SK-N-SH (cell line): ENCODE data around the gene DYRK3. TPM values are rescaled to one million over a fixed set of nuclear protein-coding genes. Genes with fewer than 3 reads are reported as not detected.

ENCODE experiments used
- CTCF ChIA-PET: fragments of 300-600, 350-600 bp; formaldehyde crosslinking; extraction: SDS; loops from one replicate; lab custom pipeline; 2021; lab: Yijun Ruan, JAX
- POLR2A ChIA-PET: fragments of 350-600 bp; sonication (Branson Sonifier 250); formaldehyde crosslinking; extraction: SDS; loops from one replicate; lab custom pipeline; 2020; ENCODE audit warnings: antibody characterized with exemption, inconsistent platforms; lab: Yijun Ruan, JAX
- DNase-seq: peaks from one replicate; pipeline ENCODE4 v3.0.0; 2012
- H2AFZ ChIP-seq: fragments of 200-600 bp; sonication (generic); 2 replicates; pipeline ENCODE4 v1.8.1; 2016; ENCODE audit warnings: antibody characterized with exemption, mild to moderate bottlenecking, low read depth
- H3F3A ChIP-seq: fragments of 200-600 bp; sonication (generic); replicated peaks from 2 replicates; pipeline ENCODE3; 2016; ENCODE audit warnings: antibody characterized with exemption, mild to moderate bottlenecking; ENCODE audit not compliant: insufficient read depth
- H3K27ac ChIP-seq, 2 experiments: fragments of 200-500 bp in 1 of 2; fragments of 200-600 bp in 1 of 2; sonication (Bioruptor generic) in 1 of 2; sonication (generic), shearing (Covaris generic) in 1 of 2; 2 replicates each; pipeline versions ENCODE4 v1.5.1 to v1.6.1; 2014 to 2016; ENCODE audit warnings: low read depth in 2 of 2, inconsistent platforms in 1 of 2, low read length in 1 of 2, mild to moderate bottlenecking in 1 of 2, mixed read lengths in 1 of 2
- H3K27me3 ChIP-seq: fragments of 200-600 bp; sonication (generic), shearing (Covaris generic); 2 replicates; pipeline ENCODE4 v1.6.1; 2016; ENCODE audit warnings: mixed run types; ENCODE audit not compliant: insufficient read depth
- H3K36me3 ChIP-seq, 2 experiments: fragments of 200-500 bp in 1 of 2; fragments of 200-600 bp in 1 of 2; sonication (Bioruptor generic) in 1 of 2; sonication (generic) in 1 of 2; replicated peaks in 1 of 2; 2 replicates each; pipeline versions ENCODE3 to v1.5.1; 2014 to 2016; ENCODE audit warnings: low read length in 1 of 2, mild to moderate bottlenecking in 1 of 2; ENCODE audit not compliant: insufficient read depth in 2 of 2, control insufficient read depth in 1 of 2
- H3K4me1 ChIP-seq, 2 experiments: fragments of 200-500 bp in 1 of 2; fragments of 200-600 bp in 1 of 2; sonication (Bioruptor generic) in 1 of 2; sonication (generic), shearing (Covaris generic) in 1 of 2; 2 replicates each; pipeline versions ENCODE4 v1.5.1 to v1.6.1; 2014 to 2016; ENCODE audit warnings: low read depth in 1 of 2, low read length in 1 of 2, mixed run types in 1 of 2; ENCODE audit not compliant: insufficient read depth in 2 of 2, control insufficient read depth in 1 of 2
- H3K4me2 ChIP-seq: fragments of 200-600 bp; sonication (generic), shearing (Covaris generic); 2 replicates; pipeline ENCODE4 v1.6.1; 2017; ENCODE audit warnings: mixed run types
- H3K4me3 ChIP-seq, 2 experiments: fragments of 200-500 bp in 1 of 2; fragments of 200-600 bp in 1 of 2; sonication (Bioruptor generic) in 1 of 2; sonication (generic), shearing (Covaris generic) in 1 of 2; 2 replicates each; pipeline versions ENCODE4 v1.5.1 to v1.8.1; 2014 to 2016; ENCODE audit warnings: low read depth in 2 of 2, inconsistent platforms in 1 of 2, low read length in 1 of 2, mild to moderate bottlenecking in 1 of 2, mixed read lengths in 1 of 2, moderate library complexity in 1 of 2
- H3K79me2 ChIP-seq: fragments of 200-600 bp; sonication (generic); 2 replicates; pipeline ENCODE4 v1.8.1; 2017; ENCODE audit warnings: mild to moderate bottlenecking; ENCODE audit not compliant: insufficient read depth
- H3K9ac ChIP-seq: fragments of 200-600 bp; sonication (generic); 2 replicates; pipeline ENCODE4 v1.6.1; 2017; ENCODE audit warnings: mixed run types
- H3K9me2 ChIP-seq: fragments of 200-600 bp; sonication (generic); 2 replicates; pipeline ENCODE4 v1.6.1; 2017; ENCODE audit warnings: mixed run types
- H3K9me3 ChIP-seq: fragments of 200-600 bp; sonication (generic); 2 replicates; pipeline ENCODE4 v1.6.1; 2017; ENCODE audit warnings: mixed run types, mild to moderate bottlenecking, moderate library complexity
- H4K20me1 ChIP-seq: fragments of 200-600 bp; sonication (generic); 2 replicates; pipeline ENCODE4 v1.6.1; 2017; ENCODE audit warnings: mild to moderate bottlenecking, mixed run types; ENCODE audit not compliant: insufficient read depth
- CHD2 ChIP-seq: fragments of 150-350 bp; IDR thresholded peaks from 2 replicates; pipeline ENCODE4 v1.6.1; 2018; ENCODE audit warnings: low read length; ENCODE audit not compliant: partially characterized antibody
- GATA2 ChIP-seq: sonication (generic); formaldehyde crosslinking; IDR thresholded peaks from 2 replicates; pipeline ENCODE4 v1.5.0; 2020; ENCODE audit warnings: mild to moderate bottlenecking, missing genetic modification reagents
- NFIC ChIP-seq: IDR thresholded peaks from 2 replicates; pipeline ENCODE4 v1.4.0; 2012; ENCODE audit warnings: borderline replicate concordance
- POLR2AphosphoS5 ChIP-seq: IDR thresholded peaks from 2 replicates; pipeline ENCODE4 v1.6.1; 2012; ENCODE audit warnings: low read depth, low read length
- RXRA ChIP-seq: IDR thresholded peaks from 2 replicates; pipeline ENCODE4 v1.4.0; 2012; ENCODE audit warnings: low read depth, mild to moderate bottlenecking, borderline replicate concordance
- SMC3 ChIP-seq: IDR thresholded peaks from 2 replicates; pipeline ENCODE4 v1.6.1; 2012; ENCODE audit warnings: low read depth, low read length, improper control_type of control experiment
- WGBS: methylation state at CpG from one replicate; pipeline ENCODE4 v1.1.6; 2017; ENCODE audit warnings: low lambda C conversion rate; 5-methylcytosine and 5-hydroxymethylcytosine counted together
- polyA plus RNA-seq, 3 experiments: library from polyadenylated mRNA; depleted of rRNA; stranded (reverse); fragments of >200 nt; gene quantifications; 2 replicates each; pipeline ENCODE4 v1.2.3, GENCODE V29; 2012
- TF ChIP-seq, protein P1 (sequence below): IDR thresholded peaks from 2 replicates; pipeline ENCODE4; 2012
- TF ChIP-seq, protein P2 (sequence below): fragments of 150-350 bp; IDR thresholded peaks from 2 replicates; pipeline ENCODE4 v1.6.1; 2017; ENCODE audit warnings: antibody characterized with exemption, low read length, low read depth, borderline replicate concordance

Gene DYRK3
- polyA plus RNA-seq, 1 of the 3 experiments (the other 2 are of a cell fraction) = 3.6 TPM

DNA sequence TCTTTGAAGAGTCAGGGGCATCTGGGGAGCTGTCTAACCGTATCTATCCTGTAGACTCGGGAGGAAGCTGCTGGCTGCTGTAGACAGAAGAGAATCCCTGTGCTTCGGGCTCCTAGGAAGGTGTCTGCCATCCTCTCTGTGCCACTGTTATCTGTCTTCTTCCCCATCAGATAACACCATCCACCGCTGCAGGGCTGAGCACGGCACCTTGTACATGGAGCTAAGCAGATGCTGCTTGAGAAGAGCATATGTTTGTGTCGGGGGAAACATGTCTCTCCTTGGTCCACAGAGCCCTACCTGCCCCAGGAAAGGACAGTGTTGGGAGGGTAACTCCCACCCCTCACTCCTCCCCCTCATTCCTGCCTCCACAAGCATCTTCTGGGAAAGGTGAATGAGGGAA lies 48.0 kb downstream of the DYRK3 start:
- POLR2A ChIA-PET = no interaction called here
- Histone ChIP-seq H3K27me3 (peaks cover 4% of the 10 kb centered on the region; the same call in 1 of the 2 replicates), H3K36me3 (no peaks in the 10 kb centered on the region), H3F3A (peaks cover 7% of the 10 kb centered on the region), H2AFZ (no peak overlapping the region), H3K4me1 (peaks cover 19 to 31% of the 10 kb centered on the region in 2 experiments), H3K79me2 (peaks cover 28% of the 10 kb centered on the region), H3K4me2 (no peak overlapping the region), H3K9me2 (no peaks in the 10 kb centered on the region)
- no peak for DNase-seq
- WGBS = 62% methylated on average over 3 of the region's 6 CpGs
- TF ChIP-seq NFIC = no peak
- TF ChIP-seq SMC3 = no peak
- TF ChIP-seq RXRA = no peak
- TF ChIP-seq GATA2 (CRISPR knock-in tag) = peak; percentile 64
- TF ChIP-seq, all 33 proteins: peak for 1
- no peak overlapping the region for H3K4me3 ChIP-seq
- peaks cover 24% of the 10 kb centered on the region for H4K20me1 ChIP-seq
- no peaks in the 10 kb centered on the region for H3K9me3 ChIP-seq
- H3K27ac ChIP-seq = no peak overlapping the region
- CTCF ChIA-PET = interaction anchor here (0.6 to 3.1 kb wide), 8 partner anchors 11 to 229 kb away, joined by 3 to 25 read pairs (median 4); partner anchors contain the start of gene DYRK3
- H3K9ac ChIP-seq = no peak overlapping the region

DNA sequence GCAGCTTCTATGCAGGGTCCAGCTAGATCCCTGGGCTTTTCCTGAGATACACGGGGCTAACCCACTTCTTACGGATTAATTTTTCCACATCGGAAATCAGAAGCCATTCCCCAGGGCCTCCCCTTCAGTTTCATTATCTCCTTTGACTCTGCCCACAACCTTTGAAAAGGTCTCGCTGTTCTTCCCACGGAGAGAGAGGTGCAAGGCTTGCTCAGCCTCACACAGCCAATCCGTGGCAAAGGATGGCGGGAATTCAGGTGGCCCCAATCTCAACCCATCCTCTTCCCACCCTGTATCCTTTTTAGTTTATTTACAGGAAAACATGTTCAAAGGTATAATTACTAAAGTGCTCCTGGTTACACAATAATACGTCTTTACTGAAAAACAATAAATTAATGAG lies 48.7 kb downstream of the DYRK3 start:
- H3K27me3 ChIP-seq = peaks cover 4% of the 10 kb centered on the region; the same call in 1 of the 2 replicates
- ChIA-PET POLR2A (interaction anchor here (1.6 kb wide), 1 partner anchor 71 kb away, joined by 4 read pairs; the partner anchor contains the start of gene EIF2D), CTCF (interaction anchor here (0.6 to 3.1 kb wide), 7 partner anchors 21 to 229 kb away, joined by 3 to 25 read pairs (median 4); partner anchors contain the start of gene DYRK3)
- H2AFZ ChIP-seq = peak overlapping the region; percentile 69; the same call in 1 of the 2 replicates
- no peak for DNase-seq
- peak overlapping the region; percentile 93 for H3K4me2 ChIP-seq
- H3K4me3 ChIP-seq = peak overlapping the region; percentile 55 to 64
- H3K27ac ChIP-seq = no peak overlapping the region
- H3K4me1 ChIP-seq = peaks cover 24 to 31% of the 10 kb centered on the region in 2 experiments
- H3F3A ChIP-seq = peaks cover 7% of the 10 kb centered on the region
- H3K79me2 ChIP-seq = peaks cover 35% of the 10 kb centered on the region
- WGBS = 58% methylated on average over 8 of the region's 8 CpGs
- no peak overlapping the region for H3K9ac ChIP-seq
- TF ChIP-seq, protein P1, sequence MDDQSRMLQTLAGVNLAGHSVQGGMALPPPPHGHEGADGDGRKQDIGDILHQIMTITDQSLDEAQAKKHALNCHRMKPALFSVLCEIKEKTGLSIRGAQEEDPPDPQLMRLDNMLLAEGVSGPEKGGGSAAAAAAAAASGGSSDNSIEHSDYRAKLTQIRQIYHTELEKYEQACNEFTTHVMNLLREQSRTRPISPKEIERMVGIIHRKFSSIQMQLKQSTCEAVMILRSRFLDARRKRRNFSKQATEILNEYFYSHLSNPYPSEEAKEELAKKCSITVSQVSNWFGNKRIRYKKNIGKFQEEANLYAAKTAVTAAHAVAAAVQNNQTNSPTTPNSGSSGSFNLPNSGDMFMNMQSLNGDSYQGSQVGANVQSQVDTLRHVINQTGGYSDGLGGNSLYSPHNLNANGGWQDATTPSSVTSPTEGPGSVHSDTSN = no peak
- TF ChIP-seq POLR2AphosphoS5 = no peak
- no peaks in the 10 kb centered on the region for H3K9me3 ChIP-seq
- H4K20me1 ChIP-seq = peaks cover 31% of the 10 kb centered on the region
- no peaks in the 10 kb centered on the region for H3K9me2 ChIP-seq
- no peaks in the 10 kb centered on the region for H3K36me3 ChIP-seq

DNA sequence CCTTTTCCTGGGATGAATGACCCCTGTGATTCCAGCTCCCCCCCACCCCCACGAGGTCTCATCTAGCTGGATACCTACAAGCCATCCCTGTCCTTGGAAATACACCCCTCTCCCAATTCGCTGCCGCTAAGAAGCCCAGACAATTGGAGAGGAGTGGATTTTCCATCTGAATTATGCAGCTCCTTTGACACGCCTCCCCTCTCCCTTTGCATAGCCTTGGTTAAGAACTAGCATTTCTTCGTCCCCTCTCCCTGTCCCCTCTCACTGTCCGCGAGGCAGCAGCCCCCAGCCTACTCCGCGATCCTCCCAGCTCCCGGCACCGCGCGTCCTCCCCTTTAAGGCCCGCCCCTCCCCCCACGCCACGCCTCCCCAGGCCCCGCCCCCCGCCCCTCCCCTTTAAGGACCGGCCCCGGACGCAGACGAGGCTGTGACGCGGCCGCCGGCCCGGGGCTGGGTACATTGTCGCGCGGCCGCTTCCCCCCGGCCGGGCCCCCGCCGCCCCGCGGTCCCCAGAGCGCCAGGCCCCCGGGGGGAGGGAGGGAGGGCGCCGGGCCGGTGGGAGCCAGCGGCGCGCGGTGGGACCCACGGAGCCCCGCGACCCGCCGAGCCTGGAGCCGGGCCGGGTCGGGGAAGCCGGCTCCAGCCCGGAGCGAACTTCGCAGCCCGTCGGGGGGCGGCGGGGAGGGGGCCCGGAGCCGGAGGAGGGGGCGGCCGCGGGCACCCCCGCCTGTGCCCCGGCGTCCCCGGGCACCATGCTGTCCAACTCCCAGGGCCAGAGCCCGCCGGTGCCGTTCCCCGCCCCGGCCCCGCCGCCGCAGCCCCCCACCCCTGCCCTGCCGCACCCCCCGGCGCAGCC lies 49.4 kb downstream of the DYRK3 start, which contains the start of gene MAPKAPK2:
Gene MAPKAPK2 (plus strand): TSS at position 428 of the 856 bp plus-strand sequence. CDS start 325 bp downstream, at position 753.
- H3K4me3 ChIP-seq = peak within 1 kb of the TSS; percentile 87 to 90
- H3K9ac ChIP-seq = peak within 1 kb of the TSS; percentile 84
- peaks cover 0 to 6% of the 10 kb centered on the region in 2 experiments for H3K36me3 ChIP-seq
- H3K27me3 ChIP-seq = peaks cover 4% of the 10 kb centered on the region; the same call in 1 of the 2 replicates
- H3K79me2 ChIP-seq = peaks cover 42% of the 10 kb centered on the region
- peak within 1 kb of the TSS; percentile 74 to 93 for H3K27ac ChIP-seq
- no peaks in the 10 kb centered on the region for H3K9me3 ChIP-seq
- H3K9me2 ChIP-seq = no peaks in the 10 kb centered on the region
- 5% methylated on average over 23 of the region's 82 CpGs for WGBS
- H3K4me2 ChIP-seq = peak within 1 kb of the TSS; percentile 94
- DNase-seq = peak; percentile 99
- ChIA-PET POLR2A (interaction anchor here (1.6 kb wide), 1 partner anchor 72 kb away, joined by 4 read pairs; the partner anchor contains the start of gene EIF2D), CTCF (interaction anchor here (0.7 to 3.1 kb wide), 6 partner anchors 21 to 228 kb away, joined by 3 to 25 read pairs (median 4); partner anchors contain the start of gene DYRK3)
- H3K4me1 ChIP-seq = peaks cover 28 to 33% of the 10 kb centered on the region in 2 experiments
- H2AFZ ChIP-seq = peak within 1 kb of the TSS; percentile 69
- peaks cover 7% of the 10 kb centered on the region for H3F3A ChIP-seq
- H4K20me1 ChIP-seq = peaks cover 38% of the 10 kb centered on the region
- TF ChIP-seq, protein P2, sequence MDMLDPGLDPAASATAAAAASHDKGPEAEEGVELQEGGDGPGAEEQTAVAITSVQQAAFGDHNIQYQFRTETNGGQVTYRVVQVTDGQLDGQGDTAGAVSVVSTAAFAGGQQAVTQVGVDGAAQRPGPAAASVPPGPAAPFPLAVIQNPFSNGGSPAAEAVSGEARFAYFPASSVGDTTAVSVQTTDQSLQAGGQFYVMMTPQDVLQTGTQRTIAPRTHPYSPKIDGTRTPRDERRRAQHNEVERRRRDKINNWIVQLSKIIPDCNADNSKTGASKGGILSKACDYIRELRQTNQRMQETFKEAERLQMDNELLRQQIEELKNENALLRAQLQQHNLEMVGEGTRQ = no peak
- peak; percentile 34 for TF ChIP-seq CHD2
